Measurements from ENCODE around the gene SLC44A1.
A peak's percentile ranks its signal among the peaks of the same experiment; 100 is the strongest.

The SLC44A1 gene

GRCh38 chr9:105403552-105404248 lies 159.2 kb downstream of the SLC44A1 start:
- no peak for DNase-seq

DNA sequence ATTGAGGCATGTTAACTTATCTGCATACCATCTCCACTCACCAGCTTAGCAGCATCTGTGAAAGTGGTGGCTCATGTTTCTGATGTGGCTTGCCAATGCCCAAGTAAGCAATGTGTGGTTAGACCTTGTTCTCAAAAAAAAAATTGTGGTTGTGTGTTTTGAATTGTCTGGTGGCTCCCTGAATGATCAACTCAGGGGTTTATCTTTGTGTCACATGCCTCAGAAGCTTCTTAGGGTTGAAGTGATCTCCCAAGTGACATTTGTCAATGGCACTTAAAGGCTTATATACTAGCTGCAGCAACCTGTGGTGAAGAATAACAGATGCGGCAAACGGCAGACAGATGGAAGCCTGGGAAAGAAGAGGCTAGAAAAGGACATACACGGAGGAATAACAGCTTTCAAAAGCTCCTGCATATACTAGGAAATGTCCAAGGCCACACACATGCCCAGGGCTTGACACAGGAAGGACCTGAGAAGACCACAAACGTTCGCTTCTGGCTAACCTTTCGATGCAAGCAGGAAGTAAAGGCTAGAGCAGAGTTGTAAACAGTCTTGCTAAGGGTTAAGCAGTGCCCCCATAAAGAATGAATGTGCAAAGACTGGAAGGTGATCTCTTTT lies 161.2 kb downstream of the SLC44A1 start:
- peak; percentile 76 for DNase-seq

GRCh38 chr9:105406369-105406768 lies 161.9 kb downstream of the SLC44A1 start:
- no peak for DNase-seq

DNA sequence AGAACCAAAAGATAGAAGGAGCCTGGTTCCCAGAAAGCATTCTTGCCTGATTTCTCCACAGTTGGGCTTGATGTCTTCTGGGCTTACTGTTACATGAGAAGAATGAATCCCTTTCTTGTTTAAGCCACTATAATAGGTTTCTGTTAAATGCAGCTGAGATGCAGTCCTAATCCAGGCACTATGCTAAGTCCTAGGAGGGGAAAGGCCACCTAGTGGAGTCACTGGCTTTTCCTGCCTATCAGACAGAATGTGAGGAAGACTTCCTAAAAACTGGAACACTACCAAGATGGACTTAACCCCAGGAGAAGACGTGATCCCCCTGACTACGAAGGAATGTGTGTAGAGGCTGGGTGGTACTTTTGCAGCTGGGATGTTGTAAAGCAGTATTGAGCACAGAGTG lies 169.1 kb downstream of the SLC44A1 start:
- DNase-seq: no peak

DNA sequence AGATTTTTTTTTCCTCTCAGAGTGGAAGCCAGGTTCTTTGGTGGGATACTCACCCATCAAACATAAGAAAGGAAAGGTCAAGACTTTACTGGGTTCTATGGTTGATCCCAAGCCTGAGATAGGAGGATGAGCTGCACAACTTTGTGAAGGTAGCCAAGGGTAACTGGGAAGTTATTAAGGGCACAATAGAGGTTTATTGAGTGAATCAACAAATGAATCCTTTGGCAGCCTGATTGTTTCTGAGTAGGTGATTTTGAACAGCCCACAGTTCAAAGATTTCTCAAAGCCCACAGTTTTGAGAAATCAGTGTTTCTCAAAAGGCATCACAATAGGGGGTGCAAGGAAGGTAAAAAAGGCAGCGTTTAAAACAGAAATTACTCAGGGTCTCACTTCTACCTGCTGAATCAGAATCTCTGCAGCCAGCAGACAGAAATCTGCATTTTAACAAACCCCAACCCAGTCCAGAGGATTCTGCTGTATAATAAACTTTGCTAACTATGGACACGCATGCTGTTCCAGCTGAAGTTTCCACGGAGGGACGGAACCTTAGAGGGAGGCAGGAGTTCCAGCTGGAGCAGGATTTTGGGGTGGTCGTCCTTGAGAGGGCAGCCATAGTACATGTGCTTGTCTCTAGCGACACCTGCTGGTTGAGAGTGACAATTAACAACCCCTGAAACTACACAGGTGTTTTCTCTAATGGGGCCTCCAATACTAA lies 170.7 kb downstream of the SLC44A1 start:
- peak; percentile 72 for DNase-seq

- no peak for DNase-seq
Measured at GRCh38 chr9:105415662-105415980, 171.2 kb downstream of the SLC44A1 start.

GRCh38 chr9:105416840-105417239 lies 172.4 kb downstream of the SLC44A1 start:
- DNase-seq: no peak

GRCh38 chr9:105418588-105419500 lies 174.4 kb downstream of the SLC44A1 start:
- no peak for DNase-seq

DNA sequence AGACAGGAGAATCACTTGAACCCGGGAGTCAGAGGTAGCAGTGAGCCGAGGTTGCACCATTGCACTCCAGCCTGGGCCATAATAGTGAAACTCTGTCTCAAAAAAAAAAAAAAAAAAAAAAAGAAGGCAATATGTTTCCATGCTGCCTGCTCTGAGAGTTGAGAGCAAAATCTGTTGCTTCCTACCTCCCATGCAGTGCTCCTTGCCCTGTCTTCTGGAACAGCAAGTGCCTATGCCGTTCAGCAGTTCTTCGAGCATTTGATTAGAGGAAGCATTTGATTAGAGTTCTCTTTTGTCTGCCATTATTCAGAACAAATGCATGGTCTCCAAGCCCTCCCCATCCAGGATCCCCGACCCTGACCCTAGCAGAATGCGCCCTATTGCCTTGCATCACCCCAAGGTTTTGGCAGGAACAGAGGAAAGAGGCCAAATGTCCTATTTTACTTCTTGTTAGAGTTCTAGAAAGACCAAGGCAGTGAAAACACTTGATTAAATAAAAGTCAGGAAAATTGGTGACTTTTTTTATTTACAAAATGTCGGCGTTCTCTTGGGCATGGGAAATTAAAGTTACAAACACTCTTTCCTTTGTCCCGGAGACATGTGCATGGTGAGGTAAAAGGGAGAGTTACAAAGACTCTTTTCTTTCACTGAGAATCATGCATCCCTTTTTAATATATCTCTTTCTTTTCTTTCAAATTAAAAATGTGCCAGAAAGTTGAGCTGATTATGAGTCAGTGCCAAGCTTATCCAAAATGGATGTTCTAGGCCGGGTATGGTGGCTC lies 175.6 kb downstream of the SLC44A1 start:
- DNase-seq: no peak

DNA sequence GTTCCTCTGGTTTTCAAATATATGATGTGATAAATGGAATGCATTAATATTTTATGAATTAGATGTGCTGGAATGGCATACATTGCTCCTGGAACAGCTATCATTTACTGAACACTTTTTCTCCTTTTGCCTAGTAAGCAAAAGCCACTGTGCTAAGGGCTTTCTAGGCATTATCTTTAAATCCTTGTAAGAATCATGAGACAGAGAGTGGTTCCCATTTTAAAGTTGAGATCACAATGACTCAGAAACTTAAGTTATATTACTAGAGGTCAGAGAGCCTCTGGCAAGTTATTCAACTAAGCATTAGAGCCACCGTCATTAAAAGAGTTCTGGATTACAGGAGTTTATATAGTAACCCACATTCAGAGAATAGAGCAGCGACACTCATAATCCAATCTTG lies 176.7 kb downstream of the SLC44A1 start:
- DNase-seq: no peak

- no peak for DNase-seq
Measured at GRCh38 chr9:105421864-105422263, 177.4 kb downstream of the SLC44A1 start.

- no peak for DNase-seq
Measured at GRCh38 chr9:105425816-105426433, 181.5 kb downstream of the SLC44A1 start.

GRCh38 chr9:105426657-105427056 lies 182.2 kb downstream of the SLC44A1 start:
- DNase-seq: no peak

DNA sequence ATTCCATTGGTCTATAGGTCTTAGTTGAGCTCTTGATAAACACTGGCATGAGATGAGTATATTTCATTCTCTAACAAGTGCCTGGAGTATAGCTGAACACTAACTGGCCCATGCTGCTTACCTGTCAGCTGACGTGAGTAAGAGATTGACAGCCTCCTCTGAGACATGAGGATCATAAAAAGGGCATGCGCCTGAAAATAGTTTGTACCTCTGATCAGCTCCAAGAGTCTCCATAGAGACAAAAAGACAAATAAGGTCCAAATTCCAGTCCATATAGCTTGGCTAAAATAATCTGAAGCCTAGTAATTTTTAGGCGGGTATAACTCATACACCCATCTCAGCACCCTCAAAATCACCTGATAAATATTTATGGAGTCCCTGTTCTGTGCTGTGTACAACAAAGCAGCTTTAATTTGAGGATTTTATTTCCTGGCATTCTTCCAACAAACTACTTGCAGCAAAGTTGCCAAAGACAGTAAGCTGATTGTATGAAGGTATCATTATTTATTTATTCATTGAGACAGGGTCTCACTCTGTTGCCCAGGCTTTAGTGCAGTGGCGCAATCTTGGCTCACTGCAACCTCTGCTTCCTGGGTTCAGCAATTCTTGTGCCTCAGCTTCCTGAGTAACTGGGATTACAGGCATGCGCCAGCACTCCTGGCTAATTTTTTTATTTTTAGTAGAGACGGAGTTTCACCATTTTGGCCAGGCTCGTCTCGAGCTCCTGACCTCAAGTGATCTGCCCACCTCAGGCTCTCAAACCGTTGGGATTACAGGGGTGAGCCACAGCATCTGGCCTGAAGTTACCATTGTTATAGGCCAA lies 187.2 kb downstream of the SLC44A1 start:
- DNase-seq: no peak

DNA sequence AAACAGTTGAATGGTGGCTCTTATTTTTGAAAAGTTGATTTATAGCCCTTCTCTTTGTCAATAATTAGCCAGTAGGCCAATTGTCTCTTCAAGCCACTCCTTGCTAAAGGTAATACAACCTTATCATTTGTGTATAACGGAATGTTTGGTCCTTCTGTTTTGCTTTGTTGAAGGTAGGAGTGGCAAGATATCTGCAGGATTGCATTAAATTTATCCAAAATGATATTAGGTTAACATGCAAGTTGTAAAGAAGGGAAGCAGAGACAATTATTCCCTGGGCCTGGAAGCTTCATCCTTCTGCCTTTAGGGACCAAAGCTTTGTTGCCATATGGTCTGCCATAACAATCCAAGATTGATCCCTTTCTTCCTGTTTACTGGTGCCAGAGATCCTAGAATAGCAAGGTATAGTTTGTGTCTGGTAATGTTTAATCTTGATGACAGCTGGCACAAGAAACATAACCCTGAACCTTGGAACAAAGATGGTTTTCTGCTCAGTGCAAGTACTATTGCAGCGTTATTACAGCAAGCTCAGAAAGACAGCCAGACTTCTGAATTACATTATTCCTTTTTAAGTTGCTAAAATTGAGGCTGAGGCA lies 187.9 kb downstream of the SLC44A1 start:
- no peak for DNase-seq

DNA sequence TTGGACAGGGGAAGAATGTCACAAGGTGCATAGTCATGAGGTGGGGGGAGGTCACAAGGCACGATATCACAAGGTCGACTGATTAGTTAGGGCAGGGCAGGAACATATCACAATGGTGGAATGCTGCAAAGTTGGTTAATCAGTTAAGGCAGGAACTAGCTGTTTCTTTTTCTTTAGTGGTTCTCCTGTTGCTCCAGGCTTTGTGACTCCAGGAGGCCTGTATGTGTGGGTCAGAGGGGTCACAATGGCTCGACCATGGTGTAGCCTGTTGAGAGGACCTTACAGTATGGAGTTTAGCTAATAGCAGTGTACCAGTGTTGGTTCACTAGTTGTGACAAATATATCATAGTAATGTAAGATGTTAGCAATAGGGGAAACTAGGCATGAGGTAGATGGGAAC lies 191.0 kb downstream of the SLC44A1 start:
- no peak for DNase-seq

DNA sequence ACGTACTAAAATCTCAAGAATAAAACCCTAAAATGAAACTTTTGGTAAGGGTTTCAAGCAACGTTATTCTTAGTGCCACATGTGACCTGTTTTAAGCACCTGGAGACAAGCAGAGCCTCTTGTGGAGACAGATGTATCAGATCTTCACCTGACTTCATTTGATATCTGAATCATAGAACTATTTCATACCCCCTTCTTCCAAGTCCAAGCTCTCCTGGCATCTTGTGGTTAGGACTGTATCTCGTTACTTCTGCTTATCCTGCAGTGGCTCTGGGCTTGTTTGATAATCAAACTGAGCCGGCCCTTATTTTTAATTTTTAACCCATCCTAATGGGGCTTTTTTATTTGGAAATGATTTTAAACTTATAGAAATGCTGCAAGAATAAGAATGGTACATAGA lies 192.3 kb downstream of the SLC44A1 start:
- DNase-seq: no peak

DNA sequence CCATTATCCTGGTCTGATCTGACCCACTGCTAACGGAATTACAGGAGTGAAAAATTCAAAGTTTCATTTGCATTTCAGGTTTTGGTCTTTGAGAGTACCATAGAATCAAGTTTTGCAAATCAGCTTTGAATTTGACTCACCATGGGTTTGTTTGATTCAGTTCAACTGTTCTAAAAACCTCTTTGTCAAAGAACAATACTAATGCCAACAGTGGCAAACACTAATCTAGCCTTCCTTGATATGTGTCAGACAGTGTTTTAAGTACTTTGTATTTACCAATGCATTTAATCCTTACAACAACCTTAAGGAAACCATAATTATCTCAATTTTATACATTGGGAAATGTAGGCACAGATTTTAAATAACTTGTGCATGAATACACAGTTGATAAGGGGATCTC lies 193.3 kb downstream of the SLC44A1 start:
- DNase-seq: no peak

DNA sequence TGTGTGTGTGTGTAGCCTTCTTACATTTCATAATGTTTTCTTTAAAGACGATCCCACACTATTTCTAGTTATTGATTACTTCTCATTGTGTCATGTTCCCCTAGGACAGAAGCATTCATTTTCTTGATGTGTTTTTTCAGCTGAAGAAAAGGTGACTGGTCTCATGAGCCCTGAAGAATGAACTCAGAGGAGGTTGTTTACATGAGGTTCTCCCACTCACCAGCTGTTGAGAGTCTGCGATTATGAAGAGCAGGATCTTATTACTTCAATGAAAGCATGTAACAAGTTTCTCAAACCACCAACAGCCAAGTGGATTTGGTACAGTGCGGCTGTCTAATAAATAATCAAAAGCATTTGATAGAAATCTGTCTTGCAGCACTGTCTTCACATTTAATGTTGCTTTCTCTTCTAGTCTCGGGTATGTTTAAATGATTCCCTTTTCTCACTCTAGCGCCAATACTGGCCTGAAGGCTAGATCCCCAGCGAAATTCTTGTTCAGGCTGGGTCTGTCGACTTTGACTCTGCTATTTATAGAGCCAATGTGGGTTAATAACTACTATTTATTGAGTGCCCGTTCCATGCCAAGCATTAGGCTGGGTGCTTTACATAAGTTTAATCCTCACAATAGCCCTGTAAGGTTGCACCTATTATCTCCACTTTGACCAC lies 193.8 kb downstream of the SLC44A1 start:
- no peak for DNase-seq

- DNase-seq: no peak
Measured at GRCh38 chr9:105439428-105439827, 195.0 kb downstream of the SLC44A1 start.
